Measurements from ENCODE around the gene CSRP1. TPM values are rescaled to one million over a fixed set of nuclear protein-coding genes. Genes with fewer than 3 reads are reported as not detected.
A peak's percentile ranks its signal among the peaks of the same experiment; 100 is the strongest.

The CSRP1 gene
- total and polyA plus RNA-seq, 9 of the 15 experiments (the other 6 are each of a cell fraction or from before 2014, with no cell fraction given), result 6.8 to 39.4 (median 23.7) TPM

DNA sequence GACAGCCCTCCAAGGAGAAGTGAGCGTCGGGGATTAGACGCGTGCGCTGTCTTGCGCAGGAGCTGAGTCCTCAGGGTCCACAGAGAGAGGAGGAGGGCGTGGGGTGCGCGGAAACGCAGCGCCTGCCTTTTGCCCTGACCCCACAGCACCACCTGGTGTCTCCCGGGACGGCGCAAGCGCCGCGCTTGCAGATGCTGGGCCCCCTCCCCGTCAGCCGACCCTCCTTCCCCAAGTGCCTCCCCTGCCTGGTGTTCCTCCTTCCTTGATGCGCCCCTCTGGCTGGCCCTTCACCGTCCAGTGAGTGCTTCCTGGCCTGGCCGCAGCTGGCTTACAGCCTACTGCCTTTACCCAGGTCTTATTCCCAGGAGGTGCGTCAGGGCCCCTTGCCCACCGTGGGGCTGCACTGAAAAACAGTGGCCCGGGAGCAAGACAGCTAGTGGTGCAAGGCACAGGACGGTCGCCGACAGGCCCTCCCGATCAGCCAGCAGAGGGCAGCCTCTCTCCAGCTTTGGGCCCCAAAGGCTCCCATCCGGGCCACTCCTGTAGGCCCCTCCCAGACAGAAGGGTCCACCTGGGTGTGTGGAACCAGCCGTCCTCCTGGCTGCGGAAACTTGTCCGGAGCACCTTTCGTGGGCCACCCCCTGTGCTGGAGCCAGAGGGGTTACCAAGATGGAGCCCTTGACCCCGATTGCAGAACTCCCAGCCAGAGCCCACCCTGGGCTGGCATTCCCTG lies 25.0 kb downstream of the CSRP1 start (continued):
- TF ChIP-seq ZNF239 (CRISPR knock-in tag; IDR thresholded peaks at IDR 0.05) (no peak), COPS2 (conservative IDR thresholded peaks at IDR 0.05) (no peak), ZBTB1 (CRISPR knock-in tag; IDR thresholded peaks at IDR 0.05; ENCODE audit: borderline replicate concordance, low read depth) (0 out of 2 replicates have a peak, but pooled peaks have one; percentile 43), SMC3 (conservative IDR thresholded peaks at IDR 0.05; ENCODE audit: insufficient read depth, low read depth, low read length) (peak; percentile 83), KLF16 (IDR thresholded peaks at IDR 0.05) (peak; percentile 54; the same call in 1 of the 2 replicates), ZNF217 (CRISPR knock-in tag; IDR thresholded peaks at IDR 0.05) (no peak), ZFPM2 (CRISPR knock-in tag; IDR thresholded peaks at IDR 0.05) (peak; percentile 65; the same call in 1 of the 2 replicates), HDAC1 (IDR thresholded peaks at IDR 0.05) (0 out of 4 replicates have a peak, but pooled peaks of 1 of the 2 experiments have one; percentile 19), JUN (IDR thresholded peaks at IDR 0.05; ENCODE audit: borderline replicate concordance, low read depth, low read length) (no peak), JUN (CRISPR knock-in tag; IDR thresholded peaks at IDR 0.05; ENCODE audit: borderline replicate concordance) (0 out of 2 replicates have a peak, but pooled peaks have one; percentile 2), CXXC5 (CRISPR knock-in tag; IDR thresholded peaks at IDR 0.05) (0 out of 2 replicates have a peak, but pooled peaks have one; percentile 44), MTA1 (IDR thresholded peaks at IDR 0.05; ENCODE audit: borderline replicate concordance) (peak; percentile 55; the same call in 1 of the 2 replicates), SRF (CRISPR knock-in tag; IDR thresholded peaks at IDR 0.05) (peak in 1 of 2 experiments; percentile 62; a peak in 1 of 4 replicates), HMG20B (CRISPR knock-in tag; IDR thresholded peaks at IDR 0.05) (no peak), CAMTA2 (CRISPR knock-in tag; conservative IDR thresholded peaks at IDR 0.05) (no peak), RAD21 (CRISPR knock-in tag; conservative IDR thresholded peaks at IDR 0.05 in 1 of 2, IDR thresholded peaks at IDR 0.05 in 1 of 2) (peak; percentile 96 to 97)
- TF ChIP-seq, protein P1, sequence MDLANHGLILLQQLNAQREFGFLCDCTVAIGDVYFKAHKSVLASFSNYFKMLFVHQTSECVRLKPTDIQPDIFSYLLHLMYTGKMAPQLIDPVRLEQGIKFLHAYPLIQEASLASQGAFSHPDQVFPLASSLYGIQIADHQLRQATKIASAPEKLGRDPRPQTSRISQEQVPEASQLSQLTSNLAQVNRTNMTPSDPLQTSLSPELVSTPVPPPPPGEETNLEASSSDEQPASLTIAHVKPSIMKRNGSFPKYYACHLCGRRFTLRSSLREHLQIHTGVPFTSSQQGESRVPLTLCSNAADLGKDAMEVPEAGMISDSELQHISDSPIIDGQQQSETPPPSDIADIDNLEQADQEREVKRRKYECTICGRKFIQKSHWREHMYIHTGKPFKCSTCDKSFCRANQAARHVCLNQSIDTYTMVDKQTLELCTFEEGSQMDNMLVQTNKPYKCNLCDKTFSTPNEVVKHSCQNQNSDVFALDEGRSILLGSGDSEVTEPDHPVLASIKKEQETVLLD (IDR thresholded peaks at IDR 0.05), result no peak
- TF ChIP-seq, protein P2, sequence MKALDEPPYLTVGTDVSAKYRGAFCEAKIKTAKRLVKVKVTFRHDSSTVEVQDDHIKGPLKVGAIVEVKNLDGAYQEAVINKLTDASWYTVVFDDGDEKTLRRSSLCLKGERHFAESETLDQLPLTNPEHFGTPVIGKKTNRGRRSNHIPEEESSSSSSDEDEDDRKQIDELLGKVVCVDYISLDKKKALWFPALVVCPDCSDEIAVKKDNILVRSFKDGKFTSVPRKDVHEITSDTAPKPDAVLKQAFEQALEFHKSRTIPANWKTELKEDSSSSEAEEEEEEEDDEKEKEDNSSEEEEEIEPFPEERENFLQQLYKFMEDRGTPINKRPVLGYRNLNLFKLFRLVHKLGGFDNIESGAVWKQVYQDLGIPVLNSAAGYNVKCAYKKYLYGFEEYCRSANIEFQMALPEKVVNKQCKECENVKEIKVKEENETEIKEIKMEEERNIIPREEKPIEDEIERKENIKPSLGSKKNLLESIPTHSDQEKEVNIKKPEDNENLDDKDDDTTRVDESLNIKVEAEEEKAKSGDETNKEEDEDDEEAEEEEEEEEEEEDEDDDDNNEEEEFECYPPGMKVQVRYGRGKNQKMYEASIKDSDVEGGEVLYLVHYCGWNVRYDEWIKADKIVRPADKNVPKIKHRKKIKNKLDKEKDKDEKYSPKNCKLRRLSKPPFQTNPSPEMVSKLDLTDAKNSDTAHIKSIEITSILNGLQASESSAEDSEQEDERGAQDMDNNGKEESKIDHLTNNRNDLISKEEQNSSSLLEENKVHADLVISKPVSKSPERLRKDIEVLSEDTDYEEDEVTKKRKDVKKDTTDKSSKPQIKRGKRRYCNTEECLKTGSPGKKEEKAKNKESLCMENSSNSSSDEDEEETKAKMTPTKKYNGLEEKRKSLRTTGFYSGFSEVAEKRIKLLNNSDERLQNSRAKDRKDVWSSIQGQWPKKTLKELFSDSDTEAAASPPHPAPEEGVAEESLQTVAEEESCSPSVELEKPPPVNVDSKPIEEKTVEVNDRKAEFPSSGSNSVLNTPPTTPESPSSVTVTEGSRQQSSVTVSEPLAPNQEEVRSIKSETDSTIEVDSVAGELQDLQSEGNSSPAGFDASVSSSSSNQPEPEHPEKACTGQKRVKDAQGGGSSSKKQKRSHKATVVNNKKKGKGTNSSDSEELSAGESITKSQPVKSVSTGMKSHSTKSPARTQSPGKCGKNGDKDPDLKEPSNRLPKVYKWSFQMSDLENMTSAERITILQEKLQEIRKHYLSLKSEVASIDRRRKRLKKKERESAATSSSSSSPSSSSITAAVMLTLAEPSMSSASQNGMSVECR (CRISPR knock-in tag; IDR thresholded peaks at IDR 0.05), result peak; percentile 77; the same call in 1 of the 2 replicates
- TF ChIP-seq, protein P3, sequence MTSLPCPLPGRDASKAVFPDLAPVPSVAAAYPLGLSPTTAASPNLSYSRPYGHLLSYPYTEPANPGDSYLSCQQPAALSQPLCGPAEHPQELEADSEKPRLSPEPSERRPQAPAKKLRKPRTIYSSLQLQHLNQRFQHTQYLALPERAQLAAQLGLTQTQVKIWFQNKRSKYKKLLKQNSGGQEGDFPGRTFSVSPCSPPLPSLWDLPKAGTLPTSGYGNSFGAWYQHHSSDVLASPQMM (CRISPR knock-in tag; IDR thresholded peaks at IDR 0.05), result no peak
